ENCODE data around the gene CERK.

DNA sequence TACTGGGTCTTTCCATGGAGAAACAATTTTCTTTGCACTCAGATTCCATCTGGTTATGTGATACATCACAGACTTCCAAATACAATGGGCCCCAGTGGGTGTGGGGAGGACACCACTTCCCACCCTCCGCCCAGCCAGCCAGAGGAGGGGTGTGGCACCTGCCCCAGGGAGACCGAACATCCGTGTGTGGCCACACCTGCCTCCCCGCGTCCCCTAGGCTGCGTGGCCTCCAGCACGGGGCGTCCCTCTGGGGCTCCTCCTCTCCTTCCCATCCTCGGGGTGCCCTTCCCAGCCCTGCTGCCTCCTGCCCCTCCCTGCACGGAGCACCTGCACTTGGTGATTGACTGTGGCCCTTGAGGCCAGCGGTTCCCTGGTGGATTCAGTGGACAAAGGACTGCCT, 49.1 kb downstream of the CERK start:
- TF ChIP-seq, protein P1, sequence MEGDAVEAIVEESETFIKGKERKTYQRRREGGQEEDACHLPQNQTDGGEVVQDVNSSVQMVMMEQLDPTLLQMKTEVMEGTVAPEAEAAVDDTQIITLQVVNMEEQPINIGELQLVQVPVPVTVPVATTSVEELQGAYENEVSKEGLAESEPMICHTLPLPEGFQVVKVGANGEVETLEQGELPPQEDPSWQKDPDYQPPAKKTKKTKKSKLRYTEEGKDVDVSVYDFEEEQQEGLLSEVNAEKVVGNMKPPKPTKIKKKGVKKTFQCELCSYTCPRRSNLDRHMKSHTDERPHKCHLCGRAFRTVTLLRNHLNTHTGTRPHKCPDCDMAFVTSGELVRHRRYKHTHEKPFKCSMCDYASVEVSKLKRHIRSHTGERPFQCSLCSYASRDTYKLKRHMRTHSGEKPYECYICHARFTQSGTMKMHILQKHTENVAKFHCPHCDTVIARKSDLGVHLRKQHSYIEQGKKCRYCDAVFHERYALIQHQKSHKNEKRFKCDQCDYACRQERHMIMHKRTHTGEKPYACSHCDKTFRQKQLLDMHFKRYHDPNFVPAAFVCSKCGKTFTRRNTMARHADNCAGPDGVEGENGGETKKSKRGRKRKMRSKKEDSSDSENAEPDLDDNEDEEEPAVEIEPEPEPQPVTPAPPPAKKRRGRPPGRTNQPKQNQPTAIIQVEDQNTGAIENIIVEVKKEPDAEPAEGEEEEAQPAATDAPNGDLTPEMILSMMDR (IDR thresholded peaks at IDR 0.05 in 8 of 11, conservative IDR thresholded peaks at IDR 0.05 in 3 of 11): no peak
- TF ChIP-seq POLR2AphosphoS5 (IDR thresholded peaks at IDR 0.05) (peak in 1 of 3 donors; percentile 59), POLR2A (IDR thresholded peaks at IDR 0.05) (no peak)

Data from spleen (tissue), 7 donors.